Subcutaneous adipose tissue (tissue), 4 donors: ENCODE data around the gene CYP4X1. TPM values are rescaled to one million over a fixed set of nuclear protein-coding genes. Genes with fewer than 3 reads are reported as not detected.

Experiments used
- CTCF ChIP-seq: fragments of 450-650 bp; IDR thresholded peaks from one replicate; pipeline ENCODE4 v1.5.1; 2016; ENCODE audit warnings: low read depth, mild to moderate bottlenecking, control low read depth, antibody characterized with exemption, moderate library complexity
- small RNA-seq: library from RNA; depleted of rRNA; stranded (forward); fragments of <200 nt; gene quantifications from one replicate; pipeline ENCODE3, GENCODE V24; 2016
- total RNA-seq, 4 donors: library from RNA; depleted of rRNA; stranded (reverse); fragments of >200 nt; gene quantifications; one replicate each; pipeline ENCODE4 v1.1.0, GENCODE V29; 2016

The CYP4X1 gene
- total RNA-seq, 4 donors from 2014 or later = 22.3 to 59.0 (median 42.1) TPM

GRCh38 chr1:47036764-47037163, 13.3 kb downstream of the CYP4X1 start:
- no peak for TF ChIP-seq CTCF

- TF ChIP-seq CTCF = no peak
Measured at GRCh38 chr1:47059376-47059775, 35.9 kb downstream of the CYP4X1 start.

GRCh38 chr1:47067097-47067594, 43.7 kb downstream of the CYP4X1 start, which contains the start of gene CYP4Z1:
Gene CYP4Z1, plus strand, starts transcription at chr1:47067231. Its CDS starts 260 bp downstream, at chr1:47067491.
- TF ChIP-seq CTCF = no peak

Small RNAs within 50 kb of the gene (small RNA-seq; reads per million reads assigned to genes)
- gene CYP4A27P = not detected
- gene CYP4A43P = not detected
- not detected for gene CYP4A44P

Other genes with a start within 250 kb of the CYP4X1 start
- gene CYP4B1, start 224.6 kb upstream of the CYP4X1 start, total RNA-seq = 100 to 1,000 TPM; 224 to 730 (median 336) TPM
- gene CYP4A11, start 82.2 kb upstream of the CYP4X1 start, total RNA-seq = 1 to 10 TPM in 1 of 4 donors, under 1 TPM in 1, not detected in 2; 0.66 to 1.2 TPM
- 10 to 100 TPM in 1 of 4 donors, 1 to 10 TPM in 3; 3.6 to 13.0 (median 6.7) TPM for gene CYP4Z1, start 43.6 kb downstream of the CYP4X1 start, total RNA-seq
- gene CYP4A22, start 113.8 kb downstream of the CYP4X1 start, total RNA-seq = 1 to 10 TPM in 3 of 4 donors, under 1 TPM in 1; 0.82 to 1.7 (median 1.1) TPM
- gene PDZK1IP1, start 166.4 kb downstream of the CYP4X1 start, total RNA-seq = 10 to 100 TPM in 1 of 4 donors, 1 to 10 TPM in 1, under 1 TPM in 1, not detected in 1; 0.85 to 11.3 (median 3.8) TPM
- gene TAL1, start 208.6 kb downstream of the CYP4X1 start, total RNA-seq = 10 to 100 TPM in 1 of 4 donors, 1 to 10 TPM in 3; 3.4 to 20.5 (median 4.6) TPM